ENCODE measurements around the gene CDAN1.

GRCh38 chr15:42731461-42731860 lies 5.5 kb downstream of the CDAN1 start:
- TF ChIP-seq CTCF (IDR thresholded peaks at IDR 0.05; ENCODE audit: insufficient read depth, low read length, poor library complexity, severe bottlenecking) (no peak), EZH2phosphoT487 (conservative IDR thresholded peaks at IDR 0.05; ENCODE audit: low read length) (no peak)
